Upper lobe of left lung (tissue), 4 donors: ENCODE data around the gene FAM131B.

ENCODE experiments used
- POLR2A ChIP-seq, 4 donors: fragments of 450-650 bp; IDR thresholded peaks; one replicate each; pipeline ENCODE4 v1.5.1; 2016 to 2017; ENCODE audit warnings: antibody characterized with exemption in 4 of 4, mild to moderate bottlenecking in 2 of 4
- TF ChIP-seq, protein P1 (sequence below), 6 experiments: fragments of 450-650 bp in 4 of 6; fragments of 200-600 bp in 2 of 6; sonication (generic) in 2 of 6; IDR thresholded peaks; one replicate each; pipeline ENCODE4 v1.5.1; 2016 to 2019; ENCODE audit warnings: antibody characterized with exemption in 6 of 6

DNA sequence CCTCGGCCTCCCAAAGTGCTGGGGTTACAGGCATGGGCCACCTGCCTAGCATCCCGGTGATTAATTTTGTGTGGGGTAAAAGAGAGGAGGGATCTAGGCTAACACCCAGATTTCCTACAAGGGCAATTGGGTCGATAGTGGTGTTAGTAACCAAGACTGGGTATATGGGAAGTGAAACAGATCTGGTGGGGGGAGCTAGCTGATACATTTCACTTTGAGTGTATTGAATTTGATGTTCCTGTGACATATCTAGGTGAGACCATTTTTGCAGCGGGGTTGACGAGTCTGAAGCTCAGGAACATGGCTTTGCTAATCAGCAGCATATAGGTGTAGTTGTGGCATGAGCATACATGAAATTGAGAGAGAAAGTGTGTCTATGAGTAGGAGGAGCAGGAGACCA is 34.6 kb downstream of the FAM131B start:
- TF ChIP-seq, protein P1, sequence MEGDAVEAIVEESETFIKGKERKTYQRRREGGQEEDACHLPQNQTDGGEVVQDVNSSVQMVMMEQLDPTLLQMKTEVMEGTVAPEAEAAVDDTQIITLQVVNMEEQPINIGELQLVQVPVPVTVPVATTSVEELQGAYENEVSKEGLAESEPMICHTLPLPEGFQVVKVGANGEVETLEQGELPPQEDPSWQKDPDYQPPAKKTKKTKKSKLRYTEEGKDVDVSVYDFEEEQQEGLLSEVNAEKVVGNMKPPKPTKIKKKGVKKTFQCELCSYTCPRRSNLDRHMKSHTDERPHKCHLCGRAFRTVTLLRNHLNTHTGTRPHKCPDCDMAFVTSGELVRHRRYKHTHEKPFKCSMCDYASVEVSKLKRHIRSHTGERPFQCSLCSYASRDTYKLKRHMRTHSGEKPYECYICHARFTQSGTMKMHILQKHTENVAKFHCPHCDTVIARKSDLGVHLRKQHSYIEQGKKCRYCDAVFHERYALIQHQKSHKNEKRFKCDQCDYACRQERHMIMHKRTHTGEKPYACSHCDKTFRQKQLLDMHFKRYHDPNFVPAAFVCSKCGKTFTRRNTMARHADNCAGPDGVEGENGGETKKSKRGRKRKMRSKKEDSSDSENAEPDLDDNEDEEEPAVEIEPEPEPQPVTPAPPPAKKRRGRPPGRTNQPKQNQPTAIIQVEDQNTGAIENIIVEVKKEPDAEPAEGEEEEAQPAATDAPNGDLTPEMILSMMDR (IDR thresholded peaks at IDR 0.05), result no peak
- TF ChIP-seq POLR2A (IDR thresholded peaks at IDR 0.05), result no peak
